Central memory CD8-positive, alpha-beta T cell (primary cell): Measurements from ENCODE around the gene PCDH15.

Source experiments
- ATAC-seq: fragments of 150-1000 bp; cut with Tn5 transposase; replicated peaks from 2 replicates; pipeline ENCODE4 v1.10.0; 2022; ENCODE audit warnings: mild to moderate bottlenecking, moderate FRiP score, moderate number of reproducible peaks; ENCODE audit not compliant: poor library complexity, severe bottlenecking; ENCODE audit errors: extremely low read depth
- DNase-seq, 2 donors: peaks; one replicate each; pipeline ENCODE4 v3.0.0; 2021; ENCODE audit warnings: low spot score in 2 of 2
- H3K27ac Mint-ChIP-seq: one replicate; pipeline ENCODE4 v1.8.0; 2022; ENCODE audit warnings: low read depth, mild to moderate bottlenecking, moderate library complexity, mixed read lengths
- H3K27me3 Mint-ChIP-seq: one replicate; pipeline ENCODE4 v1.8.0; 2022; ENCODE audit warnings: mixed read lengths
- H3K36me3 Mint-ChIP-seq: one replicate; pipeline ENCODE4 v1.8.0; 2022; ENCODE audit warnings: mild to moderate bottlenecking, moderate library complexity, mixed read lengths; ENCODE audit not compliant: insufficient read depth
- H3K4me1 Mint-ChIP-seq: one replicate; pipeline ENCODE4 v1.8.0; 2022; ENCODE audit warnings: mixed read lengths
- H3K4me3 Mint-ChIP-seq: one replicate; pipeline ENCODE4 v1.8.0; 2022; ENCODE audit warnings: mild to moderate bottlenecking, moderate library complexity, mixed read lengths
- H3K9me3 Mint-ChIP-seq: one replicate; pipeline ENCODE4 v1.8.0; 2022; ENCODE audit warnings: mixed read lengths

Gene PCDH15

GRCh38 chr10:54772468-54773122 lies 28.4 kb downstream of the PCDH15 start:
- no peaks in the 10 kb centered on the region for H3K27me3 Mint-ChIP-seq
- no peak overlapping the region for H3K4me3 Mint-ChIP-seq
- no peaks in the 10 kb centered on the region for H3K4me1 Mint-ChIP-seq
- no peak for ATAC-seq
- H3K27ac Mint-ChIP-seq, result no peak overlapping the region
- peaks cover 23% of the 10 kb centered on the region for H3K9me3 Mint-ChIP-seq
- no peak for DNase-seq
- H3K36me3 Mint-ChIP-seq, result no peaks in the 10 kb centered on the region

- Mint-ChIP-seq H3K4me1 (no peaks in the 10 kb centered on the region), H3K9me3 (peaks cover 17% of the 10 kb centered on the region), H3K27ac (no peak overlapping the region), H3K4me3 (no peak overlapping the region), H3K36me3 (no peaks in the 10 kb centered on the region), H3K27me3 (no peaks in the 10 kb centered on the region)
- DNase-seq, result no peak
- no peak for ATAC-seq
Observed at GRCh38 chr10:54769051-54769450, 32.0 kb downstream of the PCDH15 start.

- DNase-seq, result no peak
- no peak overlapping the region for H3K27ac Mint-ChIP-seq
- no peak for ATAC-seq
Observed at GRCh38 chr10:54758791-54759190, 42.2 kb downstream of the PCDH15 start.

GRCh38 chr10:54749623-54750022 lies 51.4 kb downstream of the PCDH15 start:
- H3K4me3 Mint-ChIP-seq, result no peak overlapping the region
- no peaks in the 10 kb centered on the region for H3K36me3 Mint-ChIP-seq
- ATAC-seq (no peak), DNase-seq (no peak)
- peaks cover 16% of the 10 kb centered on the region for H3K9me3 Mint-ChIP-seq
- no peaks in the 10 kb centered on the region for H3K4me1 Mint-ChIP-seq
- no peaks in the 10 kb centered on the region for H3K27me3 Mint-ChIP-seq
- H3K27ac Mint-ChIP-seq, result no peak overlapping the region

More at GRCh38 chr10:54758791-54759190, 42.2 kb downstream of the PCDH15 start:
- no peaks in the 10 kb centered on the region for H3K36me3 Mint-ChIP-seq
- no peaks in the 10 kb centered on the region for H3K27me3 Mint-ChIP-seq
- H3K4me1 Mint-ChIP-seq, result no peaks in the 10 kb centered on the region
- peaks cover 7% of the 10 kb centered on the region for H3K9me3 Mint-ChIP-seq
- H3K4me3 Mint-ChIP-seq, result no peak overlapping the region

GRCh38 chr10:54745436-54745835 lies 55.6 kb downstream of the PCDH15 start:
- Mint-ChIP-seq H3K27ac (no peak overlapping the region), H3K9me3 (peaks cover 5% of the 10 kb centered on the region), H3K27me3 (no peaks in the 10 kb centered on the region), H3K4me3 (no peak overlapping the region), H3K36me3 (no peaks in the 10 kb centered on the region), H3K4me1 (no peaks in the 10 kb centered on the region)
- ATAC-seq (no peak), DNase-seq (no peak)

GRCh38 chr10:54742416-54742815 lies 58.6 kb downstream of the PCDH15 start:
- H3K4me3 Mint-ChIP-seq, result no peak overlapping the region
- no peak overlapping the region for H3K27ac Mint-ChIP-seq
- peaks cover 20% of the 10 kb centered on the region for H3K9me3 Mint-ChIP-seq
- H3K4me1 Mint-ChIP-seq, result no peaks in the 10 kb centered on the region
- ATAC-seq (no peak), DNase-seq (no peak)
- H3K36me3 Mint-ChIP-seq, result no peaks in the 10 kb centered on the region
- no peaks in the 10 kb centered on the region for H3K27me3 Mint-ChIP-seq

GRCh38 chr10:54728511-54728910 lies 72.5 kb downstream of the PCDH15 start:
- Mint-ChIP-seq H3K4me3 (no peak overlapping the region), H3K36me3 (no peaks in the 10 kb centered on the region), H3K9me3 (peaks cover 18% of the 10 kb centered on the region), H3K27ac (no peak overlapping the region), H3K27me3 (no peaks in the 10 kb centered on the region), H3K4me1 (no peaks in the 10 kb centered on the region)
- no peak for ATAC-seq
- DNase-seq, result no peak

GRCh38 chr10:54722075-54722474 lies 79.0 kb downstream of the PCDH15 start:
- H3K4me1 Mint-ChIP-seq, result no peaks in the 10 kb centered on the region
- H3K36me3 Mint-ChIP-seq, result no peaks in the 10 kb centered on the region
- ATAC-seq (no peak), DNase-seq (no peak)
- no peak overlapping the region for H3K4me3 Mint-ChIP-seq
- H3K9me3 Mint-ChIP-seq, result peaks cover 25% of the 10 kb centered on the region
- no peak overlapping the region for H3K27ac Mint-ChIP-seq
- H3K27me3 Mint-ChIP-seq, result no peaks in the 10 kb centered on the region

- Mint-ChIP-seq H3K27me3 (no peaks in the 10 kb centered on the region), H3K36me3 (no peaks in the 10 kb centered on the region), H3K4me3 (no peak overlapping the region), H3K9me3 (no peaks in the 10 kb centered on the region), H3K27ac (no peak overlapping the region), H3K4me1 (no peaks in the 10 kb centered on the region)
- ATAC-seq (no peak), DNase-seq (no peak)
Observed at GRCh38 chr10:54710918-54711317, 90.1 kb downstream of the PCDH15 start.

GRCh38 chr10:54708591-54708990 lies 92.4 kb downstream of the PCDH15 start:
- peaks cover 4% of the 10 kb centered on the region for H3K9me3 Mint-ChIP-seq
- DNase-seq (no peak), ATAC-seq (no peak)
- no peak overlapping the region for H3K27ac Mint-ChIP-seq
- no peak overlapping the region for H3K4me3 Mint-ChIP-seq
- no peaks in the 10 kb centered on the region for H3K36me3 Mint-ChIP-seq
- no peaks in the 10 kb centered on the region for H3K4me1 Mint-ChIP-seq
- H3K27me3 Mint-ChIP-seq, result no peaks in the 10 kb centered on the region

- DNase-seq (no peak), ATAC-seq (no peak)
- Mint-ChIP-seq H3K9me3 (peaks cover 10% of the 10 kb centered on the region), H3K27ac (no peak overlapping the region), H3K27me3 (no peaks in the 10 kb centered on the region), H3K4me1 (no peaks in the 10 kb centered on the region), H3K36me3 (no peaks in the 10 kb centered on the region), H3K4me3 (no peak overlapping the region)
Observed at GRCh38 chr10:54708021-54708420, 93.0 kb downstream of the PCDH15 start.

- H3K27ac Mint-ChIP-seq, result no peak overlapping the region
- no peaks in the 10 kb centered on the region for H3K4me1 Mint-ChIP-seq
- ATAC-seq (no peak), DNase-seq (no peak)
- no peaks in the 10 kb centered on the region for H3K27me3 Mint-ChIP-seq
- H3K36me3 Mint-ChIP-seq, result no peaks in the 10 kb centered on the region
- H3K4me3 Mint-ChIP-seq, result no peak overlapping the region
- H3K9me3 Mint-ChIP-seq, result peaks cover 31% of the 10 kb centered on the region
Observed at GRCh38 chr10:54702583-54703485, 98.2 kb downstream of the PCDH15 start.

GRCh38 chr10:54691331-54691730 lies 109.7 kb downstream of the PCDH15 start:
- Mint-ChIP-seq H3K36me3 (no peaks in the 10 kb centered on the region), H3K4me3 (no peak overlapping the region), H3K4me1 (no peaks in the 10 kb centered on the region), H3K27ac (no peak overlapping the region), H3K27me3 (no peaks in the 10 kb centered on the region), H3K9me3 (peaks cover 13% of the 10 kb centered on the region)
- DNase-seq, result no peak
- no peak for ATAC-seq
